ENCODE results near the gene OR10P1. TPM values are rescaled to one million over a fixed set of nuclear protein-coding genes. Genes with fewer than 3 reads are reported as not detected.

The OR10P1 gene
- total RNA-seq (2022; extraction: Qiagen RNA extraction) = not detected in 5 replicates

GRCh38 chr12:55636853-55637252, at the start of gene OR10P1:
OR10P1 (plus strand) TSS chr12:55636892; CDS start chr12:55636892, 0 bp downstream.

Other genes starting within 250 kb of the OR10P1 start
- not detected in 5 replicates for gene OR6C65, start 236.4 kb upstream of the OR10P1 start, total RNA-seq (2022; extraction: Qiagen RNA extraction)
- gene OR6C76, start 210.6 kb upstream of the OR10P1 start, total RNA-seq (2022; extraction: Qiagen RNA extraction) = not detected in 5 replicates
- gene OR6C2, start 192.8 kb upstream of the OR10P1 start, total RNA-seq (2022; extraction: Qiagen RNA extraction) = not detected in 5 replicates
- gene OR6C70, start 166.8 kb upstream of the OR10P1 start, total RNA-seq (2022; extraction: Qiagen RNA extraction) = not detected in 5 replicates
- not detected in 5 replicates for gene OR6C68, start 144.5 kb upstream of the OR10P1 start, total RNA-seq (2022; extraction: Qiagen RNA extraction)
- gene OR6C4, start 87.3 kb upstream of the OR10P1 start, total RNA-seq (2022; extraction: Qiagen RNA extraction) = not detected in 5 replicates
- not detected in 5 replicates for gene OR2AP1, start 64.4 kb upstream of the OR10P1 start, total RNA-seq (2022; extraction: Qiagen RNA extraction)
- 0.77 to 1.8 TPM (median 1.0 TPM) in 5 replicates for gene ITGA7, start 71.0 kb downstream of the OR10P1 start, total RNA-seq (2022; extraction: Qiagen RNA extraction)
- gene BLOC1S1, start 79.2 kb downstream of the OR10P1 start, total RNA-seq (2022; extraction: Qiagen RNA extraction) = 129 to 155 TPM (median 147 TPM) in 5 replicates
- 2.1 to 2.8 TPM (median 2.3 TPM) in 5 replicates for gene RDH5, start 83.5 kb downstream of the OR10P1 start, total RNA-seq (2022; extraction: Qiagen RNA extraction)
- 661 to 730 TPM (median 714 TPM) in 5 replicates for gene CD63, start 92.1 kb downstream of the OR10P1 start, total RNA-seq (2022; extraction: Qiagen RNA extraction)
- gene GDF11, start 106.2 kb downstream of the OR10P1 start, total RNA-seq (2022; extraction: Qiagen RNA extraction) = 2.6 to 4.1 TPM (median 3.8 TPM) in 5 replicates
- 91.7 to 148 TPM (median 94.8 TPM) in 5 replicates for gene SARNP, start 180.8 kb downstream of the OR10P1 start, total RNA-seq (2022; extraction: Qiagen RNA extraction)
- 87.9 to 110 TPM (median 98.6 TPM) in 5 replicates for gene ORMDL2, start 181.1 kb downstream of the OR10P1 start, total RNA-seq (2022; extraction: Qiagen RNA extraction)
- gene DNAJC14, start 192.7 kb downstream of the OR10P1 start, total RNA-seq (2022; extraction: Qiagen RNA extraction) = 18.8 to 23.7 TPM (median 23.1 TPM) in 5 replicates
- 0.27 to 0.79 TPM (median 0.42 TPM) in 5 replicates for gene MMP19, start 206.0 kb downstream of the OR10P1 start, total RNA-seq (2022; extraction: Qiagen RNA extraction)

Data from A549 treated with Mapracorat at 1 μM for 4 hours (cell line).